Measurements from ENCODE around the gene D2HGDH.
A peak's percentile ranks its signal among the peaks of the same experiment; 100 is the strongest.
"Not testable (repeated sequence)": the region's sequence is repeated elsewhere in the genome, so short reads cannot be mapped to it uniquely, and the experiment has no call there.

The D2HGDH gene

GRCh38 chr2:241768850-241769249, 34.4 kb downstream of the D2HGDH start:
- DNase-seq (ENCODE audit: low spot score) = no peak

DNA sequence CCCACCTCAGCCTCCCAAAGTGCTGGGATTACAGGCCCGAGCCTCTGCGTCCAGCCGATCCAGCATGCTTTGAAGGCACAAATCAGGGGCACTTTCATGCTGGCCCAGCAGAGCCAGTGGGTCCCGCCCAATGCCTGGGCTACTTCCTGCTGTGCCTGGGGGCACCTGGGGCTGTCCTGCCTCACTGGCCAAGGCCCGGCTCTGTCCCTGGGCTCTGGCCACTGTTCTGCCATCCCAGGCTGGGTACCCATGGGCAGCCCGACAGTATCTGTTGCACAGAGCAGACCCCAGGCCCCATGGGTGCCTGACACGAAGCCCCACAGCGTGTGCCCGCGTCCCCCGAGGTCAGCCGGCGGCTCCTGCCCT, 35.4 kb downstream of the D2HGDH start:
- no peak for DNase-seq (ENCODE audit: low spot score)

- no peak for DNase-seq (ENCODE audit: low spot score)
Measured at GRCh38 chr2:241770185-241770935, 35.9 kb downstream of the D2HGDH start.

DNA sequence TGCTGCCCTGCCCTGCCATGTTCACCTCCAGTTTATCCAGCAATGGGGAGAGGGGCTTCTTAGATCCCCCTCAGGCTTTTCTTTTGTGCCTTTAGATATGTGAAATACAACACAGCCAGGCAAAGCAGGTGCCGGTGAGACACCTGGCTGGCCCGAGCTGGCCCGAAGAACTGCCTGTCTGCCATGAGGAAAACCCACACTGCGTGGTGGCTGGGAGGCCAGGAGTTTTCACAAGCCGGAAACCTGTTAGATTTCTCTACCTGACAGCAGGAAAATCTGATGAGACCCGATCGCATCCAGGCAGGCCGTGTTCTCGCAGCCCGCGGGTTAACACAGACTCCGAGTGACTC, 36.5 kb downstream of the D2HGDH start:
- no peak for DNase-seq (ENCODE audit: low spot score)

DNA sequence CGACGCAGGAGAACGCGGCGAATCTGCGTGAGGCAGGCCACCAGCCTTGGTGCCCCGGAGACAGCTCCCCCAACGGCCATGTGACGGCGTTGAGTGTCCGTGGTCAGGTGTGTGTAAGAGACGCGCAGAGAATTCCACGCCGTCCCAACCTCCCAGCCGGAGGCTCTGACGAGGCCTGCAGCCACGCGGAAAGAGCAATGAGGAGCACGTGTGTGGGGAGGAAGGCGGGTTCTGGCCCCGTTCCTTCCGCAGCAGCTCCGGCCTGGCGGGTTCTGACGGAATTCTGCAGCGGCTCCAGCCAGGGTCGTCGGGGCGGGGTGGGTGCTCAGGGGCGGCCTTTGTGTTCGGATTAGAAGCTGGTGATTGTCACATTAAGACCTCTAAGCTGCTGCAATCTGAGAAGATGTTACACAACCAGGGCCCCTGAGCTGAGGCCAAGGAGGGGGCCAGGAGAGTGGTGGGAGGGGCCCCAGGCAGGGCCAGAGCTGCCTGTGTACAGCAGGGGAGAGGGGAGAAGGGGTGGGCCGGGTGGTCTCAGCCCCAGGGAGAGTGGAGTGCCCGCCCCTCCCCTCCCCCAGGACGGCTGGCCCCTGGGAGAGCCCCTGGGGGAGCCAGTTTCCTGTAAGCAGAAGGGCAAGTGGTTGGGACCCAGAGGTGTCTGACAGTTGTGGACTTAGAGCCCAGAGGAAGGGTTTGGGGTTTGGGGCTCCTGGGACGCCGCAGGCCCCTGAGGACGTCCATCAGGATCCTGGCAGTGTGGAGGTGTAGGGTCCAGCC, 37.0 kb downstream of the D2HGDH start:
- peak; percentile 70 for DNase-seq (ENCODE audit: low spot score)

DNA sequence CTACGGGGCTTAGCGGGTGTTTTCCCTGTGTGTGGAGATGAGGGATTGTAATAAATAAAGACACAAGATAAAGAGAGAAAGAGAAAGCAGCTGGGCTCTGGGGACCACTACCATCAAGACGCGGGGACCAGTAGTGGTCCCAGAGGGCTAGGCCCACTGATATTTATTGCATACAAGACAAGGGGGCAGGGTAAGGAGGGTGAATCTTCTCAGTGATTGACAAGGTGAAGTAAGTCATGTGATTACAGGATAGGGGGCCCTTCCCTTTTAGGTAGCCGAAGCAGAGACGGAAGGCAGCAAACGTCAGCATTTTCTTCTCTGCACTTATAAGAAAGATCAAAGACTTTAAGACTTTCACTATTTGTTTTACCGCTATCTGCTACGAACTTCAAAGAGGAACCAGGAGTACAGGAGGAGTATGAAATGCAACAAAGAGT, 37.7 kb downstream of the D2HGDH start:
- no peak for DNase-seq (ENCODE audit: low spot score)

- no peak for DNase-seq (ENCODE audit: low spot score)
Measured at GRCh38 chr2:241773511-241774418, 39.3 kb downstream of the D2HGDH start.

DNA sequence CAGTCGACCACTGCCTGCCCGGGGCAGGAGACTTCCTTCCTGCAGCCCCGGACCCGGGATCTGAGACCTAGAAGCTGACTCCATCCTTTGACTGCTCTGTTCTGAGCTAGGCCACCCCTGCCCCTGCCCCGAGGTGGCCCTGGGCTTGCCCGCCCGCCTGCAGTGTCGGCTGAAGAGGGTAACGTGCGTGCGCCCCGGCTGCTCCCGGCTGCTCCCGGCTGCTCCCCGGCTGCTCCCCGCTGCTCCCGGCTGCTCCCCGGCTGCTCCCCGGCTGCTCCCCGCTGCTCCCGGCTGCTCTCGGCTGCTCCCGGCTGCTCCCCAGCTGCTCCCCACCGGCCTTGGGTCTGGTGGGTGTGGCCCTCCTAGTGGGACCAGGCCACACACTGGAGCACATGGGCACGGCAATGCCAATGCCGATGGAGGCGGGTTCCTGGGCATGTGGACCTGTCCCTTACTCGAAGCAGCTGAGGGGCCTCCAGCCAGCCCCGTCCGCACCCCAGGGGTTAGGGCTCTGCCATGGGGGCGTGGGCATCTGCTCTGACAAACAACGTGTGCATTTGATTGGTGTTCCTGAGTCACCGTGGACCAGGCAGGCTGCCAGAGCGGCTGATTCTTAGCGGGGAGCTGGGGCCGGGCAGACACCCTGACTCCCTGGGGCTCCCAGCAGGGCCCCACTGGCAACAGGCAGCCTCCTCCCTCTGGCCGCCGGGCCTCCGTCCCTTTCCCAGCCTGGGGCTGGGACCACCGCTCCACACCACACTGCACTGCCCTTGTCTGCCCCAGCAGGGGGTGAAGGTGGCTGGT, 40.2 kb downstream of the D2HGDH start:
- DNase-seq (ENCODE audit: low spot score) = peak; percentile 54

GRCh38 chr2:241775223-241776177, 41.1 kb downstream of the D2HGDH start:
- DNase-seq (ENCODE audit: low spot score) = peak; percentile 34

GRCh38 chr2:241776336-241777169, 42.1 kb downstream of the D2HGDH start, which contains the start of gene GAL3ST2:
GAL3ST2 (plus strand) TSS chr2:241776822; CDS start chr2:241776956, 134 bp downstream.
- DNase-seq (ENCODE audit: low spot score) = no peak

DNA sequence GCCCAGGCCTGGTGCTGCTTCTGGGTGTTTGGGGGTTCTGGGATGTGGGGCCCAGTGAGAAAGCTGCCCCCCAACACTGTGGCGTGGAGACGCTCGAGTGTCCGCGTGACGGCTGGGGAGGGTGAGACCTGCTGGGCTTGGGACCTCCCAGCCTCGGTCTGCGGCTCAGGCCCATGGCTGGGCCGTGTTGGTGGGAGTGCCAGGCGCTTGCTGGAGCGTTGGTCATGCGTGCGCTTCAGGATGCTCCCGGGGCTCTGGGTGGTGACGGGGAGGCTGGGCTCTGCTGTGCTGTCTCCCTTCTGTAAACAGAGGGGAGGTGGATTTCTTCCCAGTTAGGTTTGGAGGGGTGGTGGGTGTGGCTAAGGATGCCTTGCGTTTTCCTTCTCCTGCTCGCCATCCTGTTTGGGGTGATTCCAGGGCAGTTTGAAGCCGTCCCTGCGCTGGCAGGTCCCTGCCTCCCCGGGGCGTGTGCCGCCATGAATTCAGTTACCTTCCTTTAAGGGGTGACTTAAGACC, 42.8 kb downstream of the D2HGDH start:
- no peak for DNase-seq (ENCODE audit: low spot score)

- DNase-seq (ENCODE audit: low spot score) = no peak
Measured at GRCh38 chr2:241777686-241778627, 43.5 kb downstream of the D2HGDH start.

DNA sequence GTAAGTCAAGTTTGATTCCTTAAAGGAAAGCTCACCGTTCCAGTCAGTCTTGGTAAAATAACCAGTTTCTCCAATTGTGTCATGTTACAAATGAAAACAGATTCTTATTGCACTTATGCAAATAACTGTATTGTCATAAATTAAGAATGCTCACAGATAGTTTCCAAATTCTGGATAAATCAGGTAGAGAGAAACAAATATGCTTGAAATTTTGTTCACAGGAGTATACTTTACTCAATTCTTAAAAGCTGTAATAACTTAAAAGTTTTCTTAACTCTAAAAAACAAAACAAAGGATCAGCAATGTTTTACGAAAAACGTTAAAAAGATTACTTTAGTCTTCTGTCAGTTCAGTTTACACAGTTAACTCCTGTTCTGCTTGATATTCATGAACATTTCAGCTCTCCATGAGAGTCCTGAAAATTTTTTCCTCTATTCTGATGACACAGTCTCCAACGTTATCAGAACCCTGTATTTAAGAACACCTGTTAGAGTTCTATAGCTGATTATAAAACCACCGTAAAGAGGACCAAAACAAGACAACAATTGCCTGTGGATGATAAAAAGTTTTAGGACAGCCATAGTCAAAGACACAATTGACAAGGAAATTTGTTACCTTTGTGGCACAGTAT, 46.6 kb downstream of the D2HGDH start:
- no peak for DNase-seq (ENCODE audit: low spot score)

DNA sequence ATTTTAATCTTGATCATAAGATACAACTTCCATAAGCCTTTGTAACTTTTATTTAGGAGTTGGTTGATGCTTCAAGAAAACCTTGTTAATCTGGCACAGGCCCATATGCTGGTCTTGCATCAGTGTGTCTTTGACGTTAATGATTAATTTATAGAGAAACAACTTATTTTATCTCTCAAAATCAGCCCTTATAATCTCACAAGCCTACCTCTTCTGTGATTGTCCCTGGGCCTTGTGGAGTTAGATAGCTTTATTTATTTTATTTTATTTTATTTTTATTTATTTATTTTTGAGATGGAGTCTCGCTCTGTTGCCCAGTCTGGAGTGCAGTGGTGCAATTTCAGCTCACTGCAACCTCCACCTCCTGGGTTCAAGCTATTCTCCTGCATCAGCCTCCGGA, 47.6 kb downstream of the D2HGDH start:
- DNase-seq (ENCODE audit: low spot score) = not testable (repeated sequence)

- no peak for DNase-seq (ENCODE audit: low spot score)
Measured at GRCh38 chr2:241788135-241788534, 53.7 kb downstream of the D2HGDH start.

GRCh38 chr2:241788572-241788971, 54.1 kb downstream of the D2HGDH start:
- DNase-seq (ENCODE audit: low spot score) = no peak

- not testable (repeated sequence) for DNase-seq (ENCODE audit: low spot score)
Measured at GRCh38 chr2:241791385-241791784, 57.0 kb downstream of the D2HGDH start.

- DNase-seq (ENCODE audit: low spot score) = no peak
Measured at GRCh38 chr2:241793385-241793784, 59.0 kb downstream of the D2HGDH start.
